HG02981 (cell line): ENCODE measurements around the gene MAP2K1.
"Not testable (repeated sequence)": the region's sequence is repeated elsewhere in the genome, so short reads cannot be mapped to it uniquely, and the experiment has no call there.

Experiments used
- ATAC-seq: cut with Tn5 transposase; IDR thresholded peaks from one replicate; pipeline ENCODE4 v1.9.1; 2021; ENCODE audit warnings: mild to moderate bottlenecking, moderate library complexity; ENCODE audit not compliant: unreplicated experiment

Gene MAP2K1

DNA sequence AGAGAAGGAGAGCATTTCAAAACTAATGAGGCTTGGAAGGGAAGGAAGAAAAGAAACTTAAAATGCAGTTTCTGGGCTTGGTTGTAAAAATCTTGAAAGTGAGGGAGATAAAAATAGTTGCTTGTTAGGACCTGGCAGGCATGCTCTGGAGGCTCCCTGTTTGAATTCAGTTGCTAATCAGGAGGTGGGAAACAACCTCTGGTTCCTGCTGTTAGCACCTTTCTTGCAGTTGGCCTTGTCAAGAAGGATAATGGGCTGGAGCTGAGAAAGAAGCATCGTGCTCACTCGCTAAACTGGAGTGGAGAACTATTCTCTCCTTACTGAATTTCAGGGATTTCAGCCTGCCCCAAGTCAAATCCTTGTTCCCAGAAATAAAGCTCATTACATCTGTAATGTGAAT lies 87.4 kb downstream of the MAP2K1 start:
- no peak for ATAC-seq

DNA sequence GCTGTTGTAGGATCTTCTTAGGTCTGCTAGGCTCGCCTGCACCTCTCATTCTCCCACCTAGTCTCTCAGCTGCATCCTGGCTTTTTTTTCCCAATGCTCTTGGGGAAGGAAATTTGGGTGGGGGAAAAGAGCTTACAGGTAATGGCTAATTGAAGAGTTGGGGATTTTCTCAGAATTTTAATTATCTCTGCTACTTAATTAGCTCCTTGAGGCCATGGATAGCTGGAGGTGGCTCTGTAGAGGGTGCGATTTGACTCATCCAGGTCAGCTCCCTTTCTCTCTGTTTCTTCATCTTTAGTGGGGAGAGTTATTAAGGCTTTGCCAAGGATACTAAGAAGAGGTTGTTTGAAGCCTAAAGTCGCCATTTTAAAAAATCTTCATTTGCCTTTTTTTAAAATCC lies 88.3 kb downstream of the MAP2K1 start:
- ATAC-seq = no peak

DNA sequence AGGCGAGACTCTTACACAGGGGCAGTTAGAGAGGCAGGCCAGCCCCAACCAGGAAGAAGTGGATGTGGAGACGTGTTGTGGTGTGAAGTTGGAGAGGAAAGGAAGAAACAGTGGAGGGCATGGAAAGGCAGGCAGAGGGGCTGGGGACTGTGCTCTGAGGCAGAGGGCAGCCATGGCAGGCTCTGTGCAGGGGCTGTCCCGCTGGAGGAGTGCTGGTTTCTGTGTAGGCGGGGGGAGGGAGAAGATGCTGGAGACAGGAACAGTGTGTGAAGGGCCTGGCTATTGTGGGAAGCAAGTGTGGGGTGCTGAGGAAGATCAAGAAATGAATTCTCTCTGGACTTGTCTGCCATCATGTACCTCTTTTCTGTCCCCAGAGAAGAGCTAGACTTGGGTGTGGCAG lies 89.8 kb downstream of the MAP2K1 start:
- no peak for ATAC-seq

DNA sequence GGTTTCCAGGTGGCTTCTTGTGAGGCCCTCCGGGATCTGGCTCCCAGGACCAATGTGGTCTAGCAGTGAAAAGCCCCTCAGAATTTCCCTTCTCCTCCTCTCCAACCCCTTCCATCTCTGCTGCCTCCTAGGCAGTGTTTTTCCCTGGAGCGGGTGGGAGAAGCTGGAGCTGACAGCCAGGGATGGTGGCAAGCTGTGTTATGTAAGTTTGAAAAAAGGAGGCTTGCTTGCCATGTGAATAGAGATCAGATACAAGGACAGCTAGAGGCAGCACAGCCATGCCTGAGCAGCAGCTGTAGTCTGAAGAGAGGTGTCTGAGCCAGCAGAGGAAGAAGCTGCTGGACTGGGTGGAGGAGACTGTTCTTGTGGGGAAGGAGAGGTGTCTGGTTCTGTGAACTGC lies 90.3 kb downstream of the MAP2K1 start:
- ATAC-seq = no peak

DNA sequence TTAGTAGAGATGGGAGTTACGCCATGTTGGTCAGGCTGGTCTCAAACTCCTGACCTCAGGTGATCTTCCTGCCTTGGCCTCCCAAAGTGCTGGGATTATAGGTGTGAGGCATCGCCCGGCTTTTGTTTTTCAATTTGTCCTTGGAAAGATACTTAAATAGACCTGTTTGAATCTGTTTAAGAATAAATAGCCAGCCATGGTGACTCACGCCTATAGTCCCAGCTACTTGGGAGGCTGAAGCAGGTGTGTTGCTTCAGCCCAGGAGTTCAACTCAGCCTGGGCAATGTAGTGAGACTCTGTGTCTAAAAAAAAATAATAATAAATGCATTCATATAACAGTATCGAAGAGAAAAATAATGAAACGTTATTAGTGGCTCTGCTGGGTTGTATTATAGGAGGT lies 93.6 kb downstream of the MAP2K1 start:
- ATAC-seq = no peak

DNA sequence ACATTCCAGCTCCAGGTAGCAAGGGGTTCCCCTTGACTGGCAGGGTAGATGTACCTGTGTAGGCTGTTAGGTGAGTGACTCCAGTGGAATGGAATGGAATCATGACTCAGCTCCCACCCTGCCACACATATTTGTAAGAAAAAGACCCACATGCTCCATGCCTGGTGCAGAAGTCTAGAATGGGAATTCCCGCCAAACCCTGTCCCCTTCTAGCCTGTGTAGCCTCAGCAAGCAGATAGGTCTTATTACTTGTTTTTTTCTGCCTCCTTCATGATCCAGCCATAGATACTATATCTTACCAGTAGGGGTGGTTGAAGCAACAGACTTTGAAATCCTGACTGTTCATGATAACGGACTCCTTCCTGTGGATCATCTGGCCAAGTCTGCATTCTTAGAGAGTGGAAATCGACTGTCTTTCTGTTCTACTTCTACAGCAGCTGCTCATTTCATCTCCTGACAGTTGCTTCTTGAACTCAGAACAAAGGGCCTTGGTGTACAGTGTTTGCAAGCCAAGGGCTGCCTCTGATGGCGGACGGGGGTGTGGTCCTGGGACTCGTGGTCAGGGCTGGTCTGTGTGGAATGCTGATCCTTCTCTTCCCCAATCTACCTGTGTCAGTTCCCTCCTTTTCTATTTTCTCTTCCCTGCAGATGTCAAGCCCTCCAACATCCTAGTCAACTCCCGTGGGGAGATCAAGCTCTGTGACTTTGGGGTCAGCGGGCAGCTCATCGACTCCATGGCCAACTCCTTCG lies 94.6 kb downstream of the MAP2K1 start:
- no peak for ATAC-seq

DNA sequence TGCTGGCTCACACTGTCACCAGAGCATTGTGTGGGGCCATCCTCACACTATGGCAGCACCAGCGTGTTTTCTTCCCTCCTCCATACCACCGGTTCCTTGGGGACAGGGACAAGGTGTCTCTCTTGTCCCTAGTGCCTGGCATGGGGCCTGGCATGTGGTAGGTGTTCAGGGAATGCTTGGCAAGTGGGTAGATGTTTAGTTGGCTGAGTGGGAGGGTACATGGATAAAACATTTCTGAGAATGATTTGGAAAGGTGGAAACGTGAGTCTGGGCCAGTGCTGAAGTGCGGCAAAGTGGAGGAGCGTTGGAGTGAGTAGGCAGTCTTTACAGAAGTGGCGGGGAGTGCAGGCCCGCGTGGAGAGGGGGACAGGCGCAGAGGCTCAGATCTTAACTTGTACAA lies 95.8 kb downstream of the MAP2K1 start:
- no peak for ATAC-seq

DNA sequence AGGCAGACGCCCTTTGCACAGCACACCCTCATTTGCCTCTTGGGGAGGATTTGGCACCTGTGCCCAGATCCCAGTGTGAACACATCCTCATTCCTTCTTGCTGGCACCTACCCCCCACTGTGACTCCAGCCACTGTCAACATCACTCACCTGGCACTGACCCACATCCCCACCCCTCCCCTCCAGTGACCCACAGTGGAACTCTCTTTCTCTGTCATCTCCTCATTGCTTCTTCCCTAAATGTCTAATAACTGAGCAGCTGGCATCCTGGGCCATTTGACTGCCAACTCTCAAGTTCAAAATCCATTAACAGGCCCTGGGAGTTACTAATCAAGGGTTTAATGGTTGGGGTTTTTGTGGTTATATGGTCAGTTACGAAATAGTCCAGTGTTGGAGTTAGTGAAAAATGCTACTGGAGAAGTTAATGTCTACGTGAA lies 96.4 kb downstream of the MAP2K1 start:
- no peak for ATAC-seq

DNA sequence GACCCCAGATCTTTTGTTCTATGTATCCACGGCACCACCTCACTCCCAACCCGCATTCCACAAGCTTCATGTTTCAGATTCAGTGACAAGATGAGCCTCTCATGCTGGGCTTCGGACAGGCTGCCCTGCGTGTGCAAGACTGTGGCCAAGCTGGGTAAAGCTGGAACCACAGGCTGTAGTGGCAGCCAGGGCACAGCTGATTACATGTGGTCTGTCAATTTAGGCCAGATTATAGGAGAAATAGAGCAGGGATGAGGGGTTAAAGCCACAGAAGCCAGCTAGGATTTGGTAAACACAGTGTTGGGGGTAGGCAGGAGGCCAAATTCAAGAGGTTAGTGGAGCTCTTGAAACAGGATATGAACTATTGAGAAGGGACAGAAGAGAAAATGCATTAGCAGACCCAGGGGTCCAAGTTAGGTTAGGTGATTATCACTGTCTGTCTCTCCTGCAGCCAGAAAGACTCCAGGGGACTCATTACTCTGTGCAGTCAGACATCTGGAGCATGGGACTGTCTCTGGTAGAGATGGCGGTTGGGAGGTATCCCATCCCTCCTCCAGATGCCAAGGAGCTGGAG lies 97.9 kb downstream of the MAP2K1 start:
- no peak for ATAC-seq

DNA sequence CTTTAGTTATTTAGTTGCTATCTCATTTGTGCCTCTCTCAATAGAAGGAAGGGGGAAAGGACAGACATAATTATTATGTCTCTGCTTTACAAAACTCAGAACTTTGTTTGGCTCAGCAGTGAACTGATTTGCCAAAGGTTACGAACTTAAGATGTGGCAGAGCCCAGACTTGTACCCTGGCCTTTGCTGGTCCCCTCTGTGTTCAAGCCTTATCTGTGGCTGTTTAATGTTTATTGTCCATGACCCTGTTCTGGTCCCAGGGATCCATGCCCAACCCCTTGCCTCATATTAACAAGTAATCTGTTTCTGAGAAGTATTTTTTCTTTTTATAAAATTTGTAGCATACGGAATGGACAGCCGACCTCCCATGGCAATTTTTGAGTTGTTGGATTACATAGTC lies 100.2 kb downstream of the MAP2K1 start:
- no peak for ATAC-seq

DNA sequence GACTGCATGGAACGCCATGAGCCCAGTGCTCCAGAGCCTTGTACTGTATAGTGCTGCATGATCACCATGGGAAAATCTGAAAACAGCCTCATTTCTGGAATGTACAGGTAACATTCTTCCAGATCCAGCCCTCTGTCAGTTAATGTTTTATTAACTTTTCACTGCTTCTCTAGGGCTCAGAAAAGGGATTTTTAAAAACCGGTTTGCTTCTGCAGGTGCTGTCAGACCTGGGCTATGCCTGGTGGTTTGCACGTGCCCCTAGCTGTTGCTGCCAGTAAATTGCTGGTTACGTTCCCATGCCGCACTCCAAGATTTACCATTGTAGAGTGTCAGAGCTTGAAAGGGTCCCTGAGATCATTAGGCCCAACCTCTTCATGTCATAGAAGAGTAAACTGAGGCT lies 101.8 kb downstream of the MAP2K1 start:
- ATAC-seq = no peak

DNA sequence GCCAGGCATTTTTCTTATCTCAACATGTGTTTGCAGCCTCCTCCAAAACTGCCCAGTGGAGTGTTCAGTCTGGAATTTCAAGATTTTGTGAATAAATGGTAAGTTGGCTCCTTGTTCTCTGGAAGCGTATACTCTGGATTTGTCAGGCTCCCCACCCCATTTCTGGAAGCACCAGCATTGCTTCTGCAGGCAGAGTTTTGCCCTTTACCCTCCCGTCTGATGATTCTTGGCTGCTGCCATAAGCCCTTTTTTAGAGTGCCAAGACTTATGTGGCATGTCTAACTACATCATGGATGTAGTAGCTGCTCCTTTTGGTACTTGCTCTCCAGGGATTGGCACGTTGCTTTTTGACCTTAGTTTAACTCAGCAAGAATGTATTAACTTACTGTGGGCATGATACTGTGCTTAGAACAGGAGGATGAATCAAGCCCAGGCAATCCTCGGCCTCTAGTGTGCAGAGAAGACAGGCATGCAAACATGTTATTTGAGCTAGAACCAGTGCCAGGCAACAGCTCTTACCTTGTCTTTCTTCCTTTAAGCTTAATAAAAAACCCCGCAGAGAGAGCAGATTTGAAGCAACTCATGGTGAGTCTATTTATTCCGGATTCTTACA lies 102.6 kb downstream of the MAP2K1 start:
- no peak for ATAC-seq

DNA sequence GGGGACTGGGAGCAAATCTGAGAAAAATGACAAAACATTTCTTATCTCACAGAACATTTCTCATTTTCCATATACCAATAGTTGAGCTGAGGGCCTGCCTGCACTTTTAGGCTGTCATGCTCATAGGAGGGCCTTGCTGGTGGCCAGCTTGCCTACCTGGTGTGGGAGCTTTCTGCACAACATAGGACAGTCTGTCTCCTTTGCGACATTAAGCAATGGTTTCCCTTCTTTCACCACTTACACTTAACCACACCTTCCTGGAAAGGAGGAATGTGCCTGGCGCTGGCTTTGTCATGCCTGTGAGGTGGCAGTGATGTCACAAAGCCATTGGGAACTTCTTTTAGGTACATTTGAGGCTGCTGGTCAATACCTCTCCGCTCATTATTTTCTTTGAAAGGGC lies 105.1 kb downstream of the MAP2K1 start:
- ATAC-seq = no peak

DNA sequence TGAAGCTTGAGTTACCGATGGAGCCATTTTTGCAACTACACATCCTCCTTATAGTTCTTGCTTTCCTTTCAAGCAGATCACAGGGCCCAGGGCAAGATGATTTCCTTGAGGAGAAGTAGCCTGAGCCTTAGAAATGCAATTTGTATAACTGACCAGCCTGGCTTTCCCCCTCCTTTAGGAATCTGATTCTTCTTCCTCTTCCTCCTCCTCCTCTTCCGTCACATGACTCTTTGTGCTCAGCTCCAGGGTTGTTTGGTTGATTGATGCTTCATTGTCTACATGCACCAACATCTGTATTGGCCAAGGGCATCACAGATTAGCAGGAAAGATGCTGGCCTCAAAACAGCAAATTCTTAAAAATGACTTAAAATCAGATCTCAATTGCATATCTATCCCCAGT lies 107.5 kb downstream of the MAP2K1 start:
- ATAC-seq = no peak

DNA sequence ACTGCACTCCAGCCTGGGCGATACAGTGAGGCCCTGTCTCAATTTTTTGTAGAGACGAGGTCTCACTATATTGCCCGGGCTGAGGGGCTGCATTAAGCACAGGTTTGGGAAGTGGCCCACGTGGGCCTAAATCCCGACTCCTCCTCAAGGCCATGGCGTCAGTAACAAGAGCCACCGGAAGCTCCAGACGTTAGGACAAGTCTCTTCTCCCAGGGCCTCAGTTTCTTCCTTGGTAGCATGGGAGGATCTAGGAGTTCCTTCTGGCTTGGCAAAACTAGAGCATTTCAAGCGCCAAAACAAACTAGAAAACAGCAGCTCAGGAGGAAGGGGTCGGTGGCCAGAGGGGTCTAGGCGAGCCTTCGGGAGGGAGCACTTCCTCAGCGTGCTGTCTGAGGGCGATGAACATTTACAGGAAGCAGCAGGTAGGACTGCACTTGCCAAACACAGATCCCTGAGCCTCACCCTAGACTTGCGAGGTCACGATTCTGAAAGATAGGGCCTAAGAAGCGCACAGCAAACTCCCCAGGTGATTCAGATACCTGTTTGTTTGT lies 110.3 kb downstream of the MAP2K1 start:
- ATAC-seq = peak; percentile 16

DNA sequence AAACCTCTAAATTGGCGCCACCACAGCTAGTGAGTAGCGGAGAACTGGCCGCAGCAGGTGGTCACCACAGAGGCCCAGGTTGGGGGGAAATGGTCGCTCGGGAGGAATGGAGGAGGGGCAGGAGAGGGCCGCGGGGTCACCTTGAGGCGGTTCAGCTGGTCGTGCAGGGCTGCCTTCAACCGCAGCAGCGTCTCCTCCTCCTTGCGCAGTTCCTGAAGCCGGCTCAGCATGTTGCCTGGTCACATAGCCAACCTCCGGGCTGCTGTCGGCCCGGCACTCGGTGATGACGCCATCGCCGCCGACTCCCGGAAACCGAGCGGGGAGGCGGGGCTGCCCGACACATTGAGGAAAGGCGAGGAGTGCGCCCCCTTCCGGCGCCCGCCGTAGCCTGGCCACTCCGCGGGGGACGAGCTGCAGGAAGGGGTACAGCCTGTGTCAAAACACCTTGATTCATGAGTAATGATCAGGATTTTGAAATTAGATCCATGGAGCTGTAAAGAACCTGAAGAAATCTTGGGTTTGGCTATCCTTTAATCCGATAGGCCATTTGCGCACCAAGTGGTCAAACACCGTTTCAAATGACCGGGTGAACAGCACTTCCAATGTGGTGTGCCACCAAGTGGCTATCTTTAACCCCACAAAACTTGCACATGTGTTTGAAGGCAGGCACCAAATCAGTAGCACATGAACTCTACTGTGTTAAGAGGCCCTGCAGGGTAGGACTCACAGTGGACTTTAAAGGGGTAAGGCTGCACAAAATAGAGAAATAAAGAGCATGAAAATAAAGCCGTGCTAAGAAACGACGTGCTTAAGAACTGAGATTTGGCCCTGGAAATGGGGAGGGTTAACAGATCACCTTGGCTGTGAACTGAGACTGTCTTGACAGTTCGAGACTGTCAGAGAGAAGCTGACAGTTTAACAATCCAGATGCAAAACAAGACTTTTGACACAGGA lies 111.1 kb downstream of the MAP2K1 start, which contains the start of gene SNAPC5:
SNAPC5 (minus strand) TSS at position 261 of the 954 bp plus-strand sequence; CDS start at position 230, 31 bp downstream.
- ATAC-seq = peak; percentile 92

DNA sequence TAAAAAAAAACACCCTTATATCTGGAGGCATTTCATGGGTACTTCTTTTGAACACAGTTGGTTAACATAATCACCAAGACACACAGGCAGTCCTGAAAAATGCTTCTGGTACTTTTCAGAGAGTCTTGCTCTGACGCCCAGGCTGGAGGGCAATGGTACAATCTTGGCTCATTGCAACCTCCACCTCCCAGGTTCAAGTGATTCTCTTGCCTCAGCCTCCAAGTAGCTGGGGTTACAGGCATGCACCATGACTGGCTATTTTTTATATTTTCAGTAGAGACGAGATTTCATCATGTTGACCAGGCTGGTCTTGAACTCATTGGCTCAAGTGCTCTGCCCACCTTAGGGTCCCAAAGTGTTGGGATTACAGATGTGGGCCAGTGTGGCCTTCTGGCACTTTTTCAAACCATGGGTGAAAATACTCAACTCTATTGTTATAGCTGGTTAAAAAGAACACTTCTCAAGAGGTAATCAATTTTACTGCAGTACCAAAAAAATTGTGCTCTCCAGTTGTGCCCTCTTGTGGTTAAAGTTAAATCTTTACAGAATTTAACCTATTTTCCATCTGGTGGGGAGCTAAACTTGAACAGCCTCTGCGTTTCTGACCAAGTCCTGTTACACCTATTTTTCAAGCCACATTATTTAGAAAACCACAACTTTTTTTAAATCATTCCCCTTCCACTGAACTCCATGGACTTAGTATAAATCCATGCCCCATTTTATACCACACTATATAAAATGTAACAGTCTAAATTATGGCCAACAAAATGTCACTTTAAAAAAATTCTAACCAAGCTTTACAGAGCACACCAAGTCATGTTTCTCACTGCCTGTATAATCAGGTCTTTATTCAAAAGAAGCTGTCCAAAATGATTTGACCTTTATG lies 112.0 kb downstream of the MAP2K1 start:
- ATAC-seq = no peak

DNA sequence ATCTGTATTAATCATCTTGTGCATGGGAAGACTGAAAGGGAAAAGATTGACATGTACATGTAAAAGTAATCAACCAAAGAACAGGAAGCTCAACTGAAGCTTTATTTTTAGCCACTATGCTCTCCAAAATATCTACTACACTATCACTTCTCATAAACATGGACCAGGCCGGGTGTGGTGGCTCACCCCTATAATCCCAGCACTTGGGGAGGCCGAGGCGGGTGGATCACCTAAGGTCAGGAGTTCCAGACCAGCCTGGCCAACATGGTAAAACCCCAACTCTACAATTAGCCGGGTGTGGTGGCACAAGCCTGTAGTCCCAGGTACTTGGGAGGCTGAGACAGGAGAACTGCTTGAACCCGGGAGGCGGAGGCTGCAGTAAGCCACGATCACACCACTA lies 113.6 kb downstream of the MAP2K1 start:
- ATAC-seq = not testable (repeated sequence)

DNA sequence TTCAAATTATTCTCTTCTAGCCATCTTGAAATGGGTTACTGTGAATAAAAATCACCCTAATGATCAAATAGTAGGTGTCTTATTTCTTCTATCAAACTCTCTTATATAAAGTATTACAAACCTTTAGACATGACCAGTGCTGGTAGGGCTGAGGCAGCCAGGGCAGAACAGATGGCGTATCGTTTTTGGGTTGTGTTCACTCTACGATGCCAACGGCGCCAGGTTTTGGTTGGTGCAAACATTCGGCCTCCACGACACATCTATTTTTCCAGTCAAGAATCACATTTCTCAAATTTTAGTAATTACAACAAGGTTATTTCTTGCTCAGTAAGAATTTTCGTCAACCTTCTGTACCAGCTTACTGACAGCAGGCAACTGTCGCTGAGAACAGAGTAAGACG lies 115.8 kb downstream of the MAP2K1 start:
- ATAC-seq = no peak
